Fibroblast of lung (primary cell): ENCODE measurements around the gene MYL11.

ENCODE experiments used
- EZH2 ChIP-seq: IDR thresholded peaks from 2 replicates; pipeline ENCODE4 v1.5.1; 2012; ENCODE audit warnings: low read length, control low read depth, mild to moderate bottlenecking; ENCODE audit errors: missing control alignments
- TF ChIP-seq, protein P1 (sequence below), 2 donors: IDR thresholded peaks in 1 of 2; conservative IDR thresholded peaks in 1 of 2; 1 replicate in 1 of 2; 2 replicates in 1 of 2; pipeline ENCODE4 v1.5.1; 2011 to 2012; ENCODE audit warnings: low read length in 2 of 2, control low read depth in 1 of 2, inconsistent platforms in 1 of 2, low read depth in 1 of 2, mild to moderate bottlenecking in 1 of 2

DNA sequence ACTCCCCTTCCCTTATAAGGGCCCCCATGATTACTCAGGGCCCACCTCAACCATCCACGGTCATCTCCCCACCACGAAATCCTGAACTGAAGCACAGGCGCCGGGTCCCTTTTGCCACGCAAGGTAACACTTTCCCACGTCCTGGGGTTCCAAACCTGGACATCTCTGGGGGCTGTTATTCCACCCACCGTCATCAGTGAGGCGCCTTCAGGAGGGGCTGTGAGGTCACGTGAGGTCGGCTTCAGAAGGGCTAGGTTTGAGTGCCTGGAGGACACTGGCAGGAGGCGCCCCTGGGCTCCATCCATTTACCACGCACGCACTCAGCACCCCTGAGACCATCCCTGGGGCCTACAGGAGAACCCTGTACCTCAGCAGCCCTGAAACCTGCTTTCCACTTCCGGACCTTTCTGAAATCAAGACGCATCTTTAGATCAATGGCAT, 23.6 kb upstream of the MYL11 start:
- TF ChIP-seq, protein P1, sequence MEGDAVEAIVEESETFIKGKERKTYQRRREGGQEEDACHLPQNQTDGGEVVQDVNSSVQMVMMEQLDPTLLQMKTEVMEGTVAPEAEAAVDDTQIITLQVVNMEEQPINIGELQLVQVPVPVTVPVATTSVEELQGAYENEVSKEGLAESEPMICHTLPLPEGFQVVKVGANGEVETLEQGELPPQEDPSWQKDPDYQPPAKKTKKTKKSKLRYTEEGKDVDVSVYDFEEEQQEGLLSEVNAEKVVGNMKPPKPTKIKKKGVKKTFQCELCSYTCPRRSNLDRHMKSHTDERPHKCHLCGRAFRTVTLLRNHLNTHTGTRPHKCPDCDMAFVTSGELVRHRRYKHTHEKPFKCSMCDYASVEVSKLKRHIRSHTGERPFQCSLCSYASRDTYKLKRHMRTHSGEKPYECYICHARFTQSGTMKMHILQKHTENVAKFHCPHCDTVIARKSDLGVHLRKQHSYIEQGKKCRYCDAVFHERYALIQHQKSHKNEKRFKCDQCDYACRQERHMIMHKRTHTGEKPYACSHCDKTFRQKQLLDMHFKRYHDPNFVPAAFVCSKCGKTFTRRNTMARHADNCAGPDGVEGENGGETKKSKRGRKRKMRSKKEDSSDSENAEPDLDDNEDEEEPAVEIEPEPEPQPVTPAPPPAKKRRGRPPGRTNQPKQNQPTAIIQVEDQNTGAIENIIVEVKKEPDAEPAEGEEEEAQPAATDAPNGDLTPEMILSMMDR (conservative IDR thresholded peaks at IDR 0.05 in 1 of 2, IDR thresholded peaks at IDR 0.05 in 1 of 2; ENCODE audit: low read depth in 1 of 2, low read length in 2 of 2), result no peak
- TF ChIP-seq EZH2, result no peak
